HT-29 (cell line): ENCODE measurements around the gene MTA1. TPM values are rescaled to one million over a fixed set of nuclear protein-coding genes. Genes with fewer than 3 reads are reported as not detected.

Source experiments
- DNase-seq: peaks from one replicate; pipeline ENCODE4 v3.0.0-alpha.2; 2015; ENCODE audit warnings: low spot score
- total RNA-seq: library from RNA; depleted of rRNA; stranded (reverse); fragments of >200 nt; shearing (Covaris generic); gene quantifications from 2 replicates; pipeline ENCODE4 v1.2.3, GENCODE V29; 2014

The MTA1 gene
- total RNA-seq, 1 experiment from 2014 or later = 136 TPM

DNA sequence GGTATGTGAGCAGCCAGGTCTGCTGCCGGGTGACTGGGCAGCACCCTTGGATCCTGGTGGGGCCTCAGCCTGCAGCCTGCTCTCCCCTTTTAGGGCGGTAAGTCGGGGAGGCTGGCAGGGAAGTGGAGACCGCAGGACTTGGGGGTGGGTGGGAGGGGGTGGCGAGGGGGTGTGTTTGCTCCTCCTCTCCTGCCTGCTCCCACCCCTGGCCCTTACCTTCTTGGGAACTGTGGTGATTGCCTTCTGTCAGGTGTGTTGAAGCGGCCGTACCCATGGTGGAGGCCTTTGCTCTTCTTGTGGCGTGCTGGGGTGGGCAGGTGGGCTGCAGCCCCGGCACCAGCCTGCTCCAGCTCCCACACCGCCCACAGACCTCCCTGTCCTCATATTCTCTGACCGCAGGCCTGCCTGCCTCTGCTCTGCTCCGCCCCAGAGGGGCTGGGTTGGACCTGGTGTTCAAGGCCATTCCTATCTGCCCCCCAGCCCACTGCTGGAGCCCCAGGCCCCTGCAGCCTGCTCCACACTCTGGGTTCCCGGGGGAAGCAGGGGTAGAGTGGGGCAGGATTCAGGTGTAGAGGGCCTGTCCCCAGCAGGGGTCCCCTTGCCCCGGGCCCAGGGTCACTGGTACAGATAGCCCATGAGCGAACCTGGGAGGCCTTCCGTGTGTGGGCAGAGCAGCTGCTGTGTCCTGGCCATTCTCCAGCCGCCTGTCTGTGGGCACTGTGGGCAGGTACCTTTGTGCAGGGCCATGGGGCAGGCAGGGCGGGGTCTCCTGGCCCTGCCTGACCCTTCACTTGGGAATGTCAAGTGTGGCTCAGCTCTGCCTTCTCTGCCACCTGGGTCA, 76.6 kb downstream of the MTA1 start:
- DNase-seq = no peak

DNA sequence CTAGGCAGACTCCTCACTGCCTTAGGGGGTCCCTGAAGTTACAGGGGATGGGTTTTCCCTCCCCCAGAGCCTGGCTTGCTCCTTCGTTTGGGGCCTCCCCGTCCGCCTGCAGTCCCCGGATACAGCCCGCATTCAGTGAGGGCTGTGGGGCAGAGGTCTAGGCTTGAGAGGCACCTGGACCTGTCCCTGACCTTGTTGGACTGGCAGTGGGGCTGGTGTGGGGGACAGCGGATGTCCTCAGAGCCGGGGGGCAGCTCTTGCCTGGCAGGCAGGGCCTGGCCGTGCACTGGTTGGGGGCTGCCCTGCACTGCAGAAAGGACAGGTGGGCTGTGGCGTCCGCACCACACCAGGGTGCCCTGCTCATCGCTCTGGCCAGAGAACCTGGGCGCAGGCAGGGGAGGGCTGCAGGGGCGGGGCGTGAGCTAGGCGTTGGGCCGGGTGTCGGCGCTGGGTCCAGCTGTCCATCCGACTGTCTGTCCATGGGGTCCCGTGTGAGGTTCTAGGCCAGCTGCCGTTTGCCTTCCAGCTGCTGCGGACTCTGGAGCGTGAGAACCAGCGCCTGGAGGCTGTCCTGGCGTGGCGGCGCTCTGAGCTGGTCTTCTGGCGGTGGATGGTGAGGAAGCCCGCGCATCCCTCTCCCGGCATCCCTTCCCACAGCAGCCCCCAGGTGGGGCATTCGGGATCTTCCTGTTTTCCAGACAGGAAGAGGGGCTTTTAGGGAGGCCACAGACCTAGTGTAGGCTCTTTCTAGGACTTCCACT, 77.4 kb downstream of the MTA1 start:
- DNase-seq = no peak

DNA sequence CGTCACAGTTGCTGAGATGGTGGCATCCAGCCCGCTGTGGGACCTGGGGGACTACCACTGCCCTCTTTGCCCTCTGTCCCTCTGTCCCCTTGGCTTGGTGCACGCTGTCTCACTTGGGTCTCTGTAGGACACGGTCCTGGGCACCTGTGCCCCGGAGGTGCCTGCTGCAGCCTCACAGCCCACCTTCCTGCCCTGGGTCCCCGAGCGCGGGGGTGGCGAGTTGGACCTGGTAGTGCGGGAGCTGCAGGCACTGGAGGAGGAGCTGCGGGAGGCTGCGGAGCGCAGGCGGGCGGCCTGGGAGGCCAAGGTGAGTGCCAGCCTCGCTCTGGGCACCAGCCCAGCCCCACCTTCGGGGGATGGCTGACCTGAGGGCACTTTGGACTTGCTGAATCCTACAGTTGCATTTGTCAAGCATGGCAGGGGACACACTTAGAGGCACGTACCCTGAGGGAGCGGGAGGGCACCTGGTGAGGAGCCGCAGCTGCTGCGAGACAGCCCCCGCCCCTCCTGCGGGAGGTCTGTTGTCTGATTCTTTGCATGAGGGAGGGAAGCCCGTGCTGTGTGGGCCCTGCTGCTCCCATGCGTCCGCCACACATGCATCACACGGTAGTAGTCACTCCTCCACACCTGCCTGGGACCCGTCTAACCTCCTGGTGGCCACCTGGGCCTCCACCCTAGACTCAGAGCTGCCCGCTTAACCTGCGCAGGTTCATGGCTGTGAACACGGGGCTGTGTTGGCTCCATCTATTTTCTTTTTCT, 78.2 kb downstream of the MTA1 start:
- no peak for DNase-seq

DNA sequence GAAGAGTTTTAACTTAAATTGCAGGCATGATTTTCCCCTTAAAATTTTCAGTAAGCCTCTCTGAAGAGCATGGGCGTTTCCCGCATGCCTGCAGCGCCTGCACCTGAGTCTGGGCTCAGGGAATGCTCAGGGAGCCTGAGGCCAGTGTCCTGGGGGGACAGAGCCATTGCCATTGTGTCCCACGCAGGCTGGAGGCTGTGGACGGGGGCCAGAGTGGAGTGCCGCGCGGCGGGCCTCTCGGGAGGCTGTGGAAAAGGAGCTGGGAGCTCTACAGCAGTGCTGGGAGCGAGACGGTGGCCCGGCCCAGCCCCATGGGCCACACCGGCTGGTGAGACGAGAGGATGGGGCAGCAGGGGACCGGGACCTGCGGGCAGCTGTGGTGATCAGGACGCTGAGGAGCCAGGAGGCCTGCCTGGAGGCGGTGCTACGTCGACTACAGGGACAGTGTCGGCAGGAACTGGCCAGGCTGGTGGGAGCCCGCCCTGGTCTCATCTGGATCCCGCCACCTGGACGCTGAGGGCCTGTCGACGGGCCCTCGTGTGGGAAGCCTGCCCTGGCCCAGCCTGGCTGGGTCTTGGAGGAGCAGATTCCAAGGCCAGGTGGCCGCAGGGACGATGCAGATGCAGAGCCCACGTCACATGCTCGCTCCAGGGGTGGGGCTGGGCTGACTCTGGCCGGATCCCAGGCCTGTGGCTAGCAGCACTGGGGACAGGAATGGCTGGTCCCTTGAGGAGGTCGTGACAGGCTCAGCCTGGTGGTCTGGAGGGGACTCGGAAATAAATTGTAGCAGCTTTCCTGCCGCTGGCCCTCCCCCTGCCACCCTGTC, 79.0 kb downstream of the MTA1 start:
- no peak for DNase-seq

DNA sequence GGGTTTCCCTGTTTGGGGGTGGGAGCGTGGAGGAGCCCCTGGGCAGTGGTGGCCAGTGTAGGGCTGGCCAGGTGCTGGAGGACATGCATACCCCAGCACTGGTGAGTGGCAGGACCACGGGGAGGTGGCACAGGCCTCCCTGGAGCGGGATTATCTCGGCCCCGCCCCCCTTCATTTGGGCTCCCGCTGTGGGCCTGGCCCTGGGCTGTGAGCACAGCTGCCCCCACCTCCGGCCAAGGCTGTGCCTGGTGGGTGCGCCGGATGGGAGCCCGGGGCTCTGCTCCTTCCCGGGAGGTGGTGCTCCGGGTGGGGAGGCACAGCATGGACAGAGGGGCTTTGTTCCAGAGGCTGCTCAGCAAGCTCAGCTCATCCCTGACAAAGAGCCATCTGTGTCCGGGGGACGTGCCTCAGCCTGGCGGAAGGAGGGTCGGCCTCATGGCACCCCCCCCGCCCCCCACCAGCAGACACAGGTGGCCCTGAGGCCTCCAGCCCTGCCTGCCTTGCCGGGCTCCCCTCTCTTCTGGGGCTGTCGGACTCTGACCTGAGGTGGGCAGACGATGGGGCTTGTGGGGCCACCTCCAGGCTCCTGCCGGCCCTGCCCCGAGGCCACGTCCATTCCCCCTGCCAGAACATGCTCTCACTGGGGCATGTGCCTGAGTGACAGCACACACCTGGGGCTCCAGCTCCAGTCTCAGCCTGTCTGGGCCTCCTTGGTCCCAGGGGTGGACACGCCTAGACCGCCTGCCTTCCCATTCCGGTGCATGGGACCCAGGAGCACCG, 79.8 kb downstream of the MTA1 start:
- DNase-seq = no peak

DNA sequence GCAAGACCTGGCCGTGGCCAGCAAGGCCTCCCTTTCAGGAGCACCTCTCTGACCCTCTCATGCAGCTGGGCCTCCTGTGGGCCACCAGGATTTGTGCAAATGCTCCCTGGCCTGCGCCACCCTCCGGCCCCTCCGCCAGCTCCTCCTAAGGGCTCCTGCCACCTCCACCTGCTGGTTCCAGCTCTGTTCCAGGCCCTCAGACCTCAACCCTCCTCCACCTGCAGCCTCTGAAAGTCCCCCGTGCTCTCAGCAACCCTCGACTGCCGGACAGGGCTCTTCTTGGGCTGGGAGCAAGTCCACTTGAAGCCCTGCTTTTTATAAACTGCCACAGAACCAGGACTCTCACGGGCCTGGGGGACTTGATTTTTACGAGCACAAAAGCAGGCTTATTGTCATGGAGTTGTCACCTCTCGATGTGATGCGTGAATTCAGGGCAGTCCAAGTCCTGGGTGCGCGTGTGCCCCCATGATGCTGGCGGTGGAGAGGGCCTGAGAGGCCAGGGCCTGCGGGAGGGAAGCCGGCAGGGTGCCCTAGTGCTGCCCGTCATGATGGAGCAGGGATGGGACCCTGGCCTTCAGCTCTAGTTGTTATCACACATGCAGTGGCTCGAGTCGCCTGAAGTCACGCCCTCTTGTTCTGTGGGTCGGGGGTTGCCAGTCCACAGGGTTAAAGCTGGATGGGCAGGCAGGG, 80.6 kb downstream of the MTA1 start:
- DNase-seq = no peak

DNA sequence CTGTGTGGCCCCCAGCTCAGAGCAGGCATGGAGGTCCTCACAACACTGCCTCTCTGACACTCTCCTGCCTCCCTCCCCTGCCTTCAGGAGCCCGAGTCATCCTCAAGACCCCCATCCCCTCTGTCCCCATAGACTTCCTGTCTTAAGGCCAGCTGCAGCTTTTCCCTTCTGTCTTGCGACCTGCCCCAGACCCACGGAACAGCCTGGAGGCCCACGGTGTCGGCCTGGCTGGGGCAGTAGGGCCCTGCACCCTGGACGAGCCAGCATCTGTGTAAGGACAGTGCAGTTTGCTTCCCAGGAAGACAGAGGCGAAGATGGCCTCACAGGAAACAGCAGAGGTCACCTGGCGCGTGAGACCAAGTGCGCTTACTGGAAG, 81.1 kb downstream of the MTA1 start:
- no peak for DNase-seq

DNA sequence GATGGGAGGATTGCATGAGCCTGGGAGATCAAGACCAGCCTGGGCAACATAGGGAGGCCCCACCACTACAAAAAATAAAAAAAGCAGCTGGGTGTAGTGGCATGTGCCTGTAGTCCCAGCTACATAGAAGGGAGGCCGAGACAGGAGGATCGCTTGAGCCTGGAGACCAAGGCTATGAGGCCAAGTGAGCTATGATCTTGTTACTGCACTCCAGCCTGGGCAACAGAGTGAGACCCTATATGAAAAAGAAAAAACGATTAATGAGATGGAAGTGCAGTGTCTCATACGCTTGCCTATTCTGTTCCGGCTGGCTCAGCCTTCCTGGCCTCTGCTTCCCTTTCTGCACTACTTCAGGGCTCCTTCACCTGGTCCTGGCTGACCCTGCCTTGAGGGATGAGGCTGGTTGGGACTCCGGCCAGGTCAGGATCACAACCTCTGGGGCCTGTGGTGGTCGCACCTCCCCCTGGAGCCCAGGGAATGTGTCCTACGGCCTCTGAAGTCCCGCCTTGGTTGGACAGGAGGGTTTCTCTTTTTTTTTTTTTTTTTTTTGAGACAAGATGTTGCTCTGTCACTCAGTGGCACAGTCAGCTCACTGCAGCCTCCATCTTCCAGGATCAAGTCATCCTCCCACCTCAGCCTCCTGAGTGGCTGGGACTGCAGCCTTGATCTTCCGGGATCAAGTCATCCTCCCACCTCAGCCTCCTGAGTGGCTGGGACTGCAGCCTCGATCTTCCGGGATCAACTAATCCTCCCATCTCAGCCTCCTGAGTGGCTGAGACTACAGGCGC, 82.1 kb downstream of the MTA1 start:
- no peak for DNase-seq

DNA sequence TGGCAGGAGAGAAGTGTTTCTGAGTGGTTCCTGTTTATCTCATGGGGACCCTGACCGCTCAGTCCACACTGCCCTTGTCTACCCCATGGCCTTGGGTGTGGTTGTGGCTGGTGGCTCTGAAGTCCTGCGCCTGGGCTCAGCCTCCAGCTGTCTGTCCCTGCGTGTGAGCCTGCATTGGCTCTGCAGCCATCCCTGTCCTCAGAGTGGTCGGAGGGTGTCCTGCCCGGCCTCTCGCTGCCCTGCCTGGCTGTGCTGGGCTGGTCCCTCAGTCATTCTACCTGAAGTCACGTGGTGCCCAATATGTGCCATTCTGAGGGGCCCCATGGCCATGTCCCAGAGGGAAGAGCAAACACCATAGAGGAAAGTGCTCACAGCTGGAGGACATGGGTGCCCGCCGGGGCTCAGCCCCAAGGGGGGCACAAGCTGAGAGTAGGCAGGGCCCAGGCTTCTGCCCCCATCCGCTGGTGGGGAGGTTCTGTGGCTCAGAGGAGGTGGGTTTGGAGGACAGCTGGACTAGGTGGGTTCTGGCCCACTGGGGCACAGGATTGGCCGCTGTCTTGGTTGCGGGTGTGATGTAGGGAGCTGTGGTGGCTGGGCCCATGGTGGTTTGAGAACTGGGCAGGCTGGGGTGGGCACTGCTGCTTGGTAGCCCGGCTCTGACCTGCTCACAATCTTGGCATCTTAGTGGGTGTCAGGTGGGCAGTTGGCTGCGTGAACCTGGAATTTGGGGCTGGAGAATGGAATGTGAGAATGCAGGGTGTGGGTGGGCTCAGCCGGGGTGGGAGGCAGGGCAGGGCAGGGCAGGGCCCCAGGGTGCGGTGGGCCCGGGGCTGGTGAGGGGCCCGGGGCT, 83.0 kb downstream of the MTA1 start:
- DNase-seq = no peak

DNA sequence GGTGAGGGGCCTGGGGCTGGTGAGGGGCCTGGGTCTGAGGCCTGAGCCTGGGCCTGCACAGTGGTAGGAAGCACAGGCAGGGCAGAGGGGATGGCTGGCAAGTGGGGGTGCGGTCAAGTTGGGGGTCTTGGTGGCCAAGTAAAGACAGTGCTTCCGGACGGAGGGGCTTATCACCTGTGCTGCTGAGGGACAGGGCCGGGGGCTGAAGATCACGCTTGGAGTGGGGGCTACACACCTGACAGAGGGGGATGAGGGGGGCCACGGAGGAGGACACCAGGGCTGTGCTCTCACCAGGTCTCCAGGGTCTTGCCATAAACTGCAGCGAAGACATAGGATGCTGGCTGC, 83.6 kb downstream of the MTA1 start:
- no peak for DNase-seq

DNA sequence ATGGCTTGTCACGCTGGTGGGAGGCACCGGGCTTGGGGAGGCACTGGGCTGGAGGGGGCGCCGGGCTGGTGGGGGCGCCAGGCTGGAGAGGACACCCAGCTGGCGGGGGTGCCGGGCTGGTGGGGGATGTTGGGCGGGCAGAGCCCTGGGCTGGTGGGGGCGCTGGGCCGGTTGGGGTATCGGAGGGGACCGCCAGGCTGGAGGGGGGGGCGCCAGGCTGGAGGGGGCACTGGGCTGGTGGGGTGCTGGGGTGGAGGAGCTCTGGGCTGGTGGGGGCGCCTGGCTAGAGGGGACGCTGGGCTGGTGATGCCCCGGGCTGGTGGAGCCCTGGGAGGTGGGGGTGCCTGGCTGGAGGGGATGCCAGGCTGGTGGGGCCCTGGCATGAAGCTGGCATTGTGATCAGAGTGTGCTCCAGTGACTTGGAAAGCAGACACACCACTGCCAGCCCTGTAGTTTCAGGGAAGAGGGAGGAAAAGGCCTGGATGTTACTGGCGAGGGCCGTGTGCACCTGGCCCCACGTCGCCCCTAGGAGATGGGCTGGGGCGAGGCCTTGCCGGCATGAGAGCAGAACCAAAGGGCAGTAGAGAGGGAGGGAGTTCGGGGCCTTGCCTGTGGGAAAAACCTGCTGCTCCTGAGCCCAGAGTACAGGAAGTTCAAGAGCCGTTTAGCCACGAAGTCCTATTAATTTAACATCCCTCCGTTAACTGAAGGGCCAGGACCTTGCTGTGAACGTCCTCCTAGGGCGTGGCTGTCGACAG, 84.5 kb downstream of the MTA1 start:
- no peak for DNase-seq

DNA sequence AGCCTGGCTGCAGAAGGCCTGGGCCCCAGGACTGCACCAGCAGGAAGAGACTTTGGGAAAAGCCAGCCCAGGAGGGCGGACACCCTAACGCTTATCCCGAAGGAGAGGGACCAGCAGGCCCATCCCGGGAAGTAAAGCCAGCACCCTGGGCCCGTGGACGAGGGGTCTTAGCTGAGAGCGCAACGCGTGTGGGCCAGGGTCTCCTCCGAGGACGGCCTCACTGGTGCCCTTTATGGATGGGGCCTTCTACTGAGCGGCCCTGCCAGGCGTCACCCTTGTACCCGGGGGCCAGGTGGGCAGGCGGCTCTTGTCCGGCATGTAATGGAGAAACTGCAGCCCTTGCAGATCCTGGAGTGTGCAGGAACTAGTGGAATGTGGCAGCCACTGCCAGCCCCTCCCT, 85.5 kb downstream of the MTA1 start:
- no peak for DNase-seq

DNA sequence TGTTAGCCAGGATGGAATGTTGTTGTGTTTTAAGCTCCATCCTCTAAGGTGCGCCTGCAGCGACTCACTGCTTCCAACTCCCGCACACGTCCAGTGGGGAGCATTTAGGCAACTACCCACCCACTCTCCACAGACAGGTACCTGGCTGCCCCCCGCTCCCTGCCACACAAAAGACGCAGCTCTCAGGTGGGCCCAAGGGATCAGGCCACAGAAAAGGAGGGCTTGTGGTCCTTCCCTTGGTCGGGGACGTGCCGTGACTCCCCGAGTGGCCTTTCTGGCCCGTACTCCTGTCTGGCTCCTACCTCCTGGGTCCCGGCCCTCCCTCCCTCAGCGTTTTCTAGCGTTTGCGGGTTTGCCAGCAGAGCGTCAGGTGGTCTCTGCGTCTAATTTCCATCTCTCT, 87.6 kb downstream of the MTA1 start:
- DNase-seq = no peak

DNA sequence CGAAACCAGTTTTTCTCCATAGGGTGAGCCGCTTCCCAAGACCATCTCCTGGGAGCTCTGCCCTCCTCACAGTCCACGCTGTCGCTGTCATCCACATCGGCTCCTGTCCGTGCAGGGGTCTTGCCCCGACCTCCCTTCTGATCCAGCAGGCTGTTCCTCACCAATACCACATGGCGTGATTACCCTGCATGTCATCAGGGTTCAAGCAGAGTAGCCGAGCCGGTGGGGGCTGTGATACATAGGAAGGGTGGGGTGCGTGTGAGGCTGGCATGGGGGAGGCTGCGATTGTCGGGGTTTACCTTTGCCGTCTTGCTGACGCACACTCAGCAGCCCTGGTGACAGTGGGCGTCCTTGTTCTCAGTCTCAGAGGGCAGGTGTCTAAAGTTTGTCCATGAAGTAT, 88.4 kb downstream of the MTA1 start:
- DNase-seq = no peak

DNA sequence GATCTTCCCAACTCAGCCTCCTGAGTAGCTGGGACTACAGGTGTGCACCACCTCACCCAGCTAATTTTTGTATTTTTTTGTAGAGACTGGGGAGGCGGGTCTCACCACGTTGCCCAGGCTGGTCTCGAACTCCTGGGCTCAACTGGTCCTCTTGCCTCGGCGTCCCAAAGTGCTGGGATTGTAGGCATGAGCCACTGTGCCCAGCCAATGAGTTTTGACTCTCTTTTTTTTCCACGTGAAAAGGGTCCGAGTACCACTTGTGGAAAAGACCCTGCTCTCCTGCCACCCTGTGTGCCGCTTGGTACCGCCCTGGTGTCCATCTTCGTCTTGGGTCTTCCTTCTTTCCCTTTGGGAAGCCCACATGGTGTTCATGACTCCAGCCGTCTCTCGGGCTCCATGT, 89.0 kb downstream of the MTA1 start:
- no peak for DNase-seq

DNA sequence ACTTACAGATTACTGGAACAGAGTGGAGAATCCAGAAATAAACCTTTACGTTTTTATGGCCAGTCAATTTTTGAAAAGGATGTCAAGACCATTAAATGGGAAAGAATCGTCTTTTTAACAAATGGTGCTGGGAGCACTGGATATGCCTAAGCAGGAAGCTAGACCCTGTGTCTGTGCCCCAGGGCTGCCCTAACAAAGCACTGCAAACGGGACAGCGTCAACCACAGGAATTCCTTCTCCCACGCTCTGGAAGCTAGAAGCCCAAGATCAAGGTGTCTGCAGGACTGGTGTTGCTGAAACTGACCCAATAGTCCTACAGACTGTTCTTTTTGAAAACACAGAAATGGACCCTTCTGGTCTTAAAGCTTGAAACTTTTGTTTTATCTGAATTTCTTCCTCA, 97.5 kb downstream of the MTA1 start:
- no peak for DNase-seq

DNA sequence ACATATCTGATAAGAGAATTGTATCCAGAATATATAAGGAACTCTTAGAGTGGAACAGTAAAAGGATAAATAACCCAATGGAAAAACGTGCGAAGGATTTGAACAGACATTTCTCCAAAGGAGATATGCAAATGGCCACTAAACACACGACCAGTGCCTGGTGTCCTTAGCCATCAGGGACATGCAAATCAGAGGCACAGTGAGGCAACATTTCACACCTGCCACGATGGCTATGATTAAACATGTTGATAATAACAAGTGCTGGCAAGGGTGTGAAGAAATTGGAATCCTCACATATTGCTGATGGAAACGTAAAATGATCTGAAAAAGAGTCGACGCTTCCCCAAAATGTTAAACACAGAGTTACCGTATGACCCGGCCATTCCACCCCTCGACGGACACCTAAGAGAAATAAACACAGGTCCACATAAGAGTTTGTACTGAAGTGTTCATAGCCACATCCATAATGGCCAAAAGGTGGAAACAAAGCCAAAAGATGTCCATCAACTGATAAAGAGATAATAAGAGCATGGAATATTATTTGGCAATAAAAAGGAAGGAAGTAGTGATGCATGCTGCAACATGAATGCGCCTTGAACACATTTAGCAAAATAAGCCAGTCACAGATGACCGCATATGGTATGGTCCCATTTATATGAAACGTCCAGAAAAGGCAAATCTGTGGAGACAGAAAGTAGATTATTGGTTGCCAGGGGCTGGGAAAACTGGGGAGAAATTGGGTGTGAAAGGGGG, 100.5 kb downstream of the MTA1 start:
- DNase-seq = no peak
